GM19328 (cell line): Measurements from ENCODE around the gene SLC30A7.
"Not testable (repeated sequence)": the region's sequence is repeated elsewhere in the genome, so short reads cannot be mapped to it uniquely, and the experiment has no call there.

Experiments used
- ATAC-seq: cut with Tn5 transposase; IDR thresholded peaks from one replicate; pipeline ENCODE4 v1.9.1; 2021; ENCODE audit warnings: mild to moderate bottlenecking, moderate library complexity; ENCODE audit not compliant: unreplicated experiment

The SLC30A7 gene

GRCh38 chr1:100895540-100896480 is at the start of gene SLC30A7:
Gene SLC30A7 (plus strand): TSS chr1:100896090. CDS start chr1:100896263, 173 bp downstream.
- ATAC-seq, result peak; percentile 79

GRCh38 chr1:100847361-100848082 is 48.4 kb upstream of the SLC30A7 start:
- ATAC-seq, result no peak

- ATAC-seq, result no peak
Measured at GRCh38 chr1:100851726-100852125, 44.2 kb upstream of the SLC30A7 start.

- no peak for ATAC-seq
Measured at GRCh38 chr1:100852976-100853375, 42.9 kb upstream of the SLC30A7 start.

GRCh38 chr1:100855116-100855515 is 40.8 kb upstream of the SLC30A7 start:
- ATAC-seq, result not testable (repeated sequence)

- ATAC-seq, result no peak
Measured at GRCh38 chr1:100860397-100860991, 35.4 kb upstream of the SLC30A7 start.

GRCh38 chr1:100861379-100861778 is 34.5 kb upstream of the SLC30A7 start:
- ATAC-seq, result no peak

- ATAC-seq, result no peak
Measured at GRCh38 chr1:100862591-100862990, 33.3 kb upstream of the SLC30A7 start.

- no peak for ATAC-seq
Measured at GRCh38 chr1:100866041-100866900, 29.6 kb upstream of the SLC30A7 start.

GRCh38 chr1:100866901-100867206 is 29.0 kb upstream of the SLC30A7 start:
- ATAC-seq, result no peak

GRCh38 chr1:100868364-100868995 is 27.4 kb upstream of the SLC30A7 start:
- no peak for ATAC-seq

- ATAC-seq, result no peak
Measured at GRCh38 chr1:100869996-100870395, 25.9 kb upstream of the SLC30A7 start.

- ATAC-seq, result no peak
Measured at GRCh38 chr1:100874433-100874832, 21.5 kb upstream of the SLC30A7 start.

GRCh38 chr1:100875228-100875627 is 20.7 kb upstream of the SLC30A7 start:
- no peak for ATAC-seq

- ATAC-seq, result no peak
Measured at GRCh38 chr1:100876291-100876690, 19.6 kb upstream of the SLC30A7 start.

- ATAC-seq, result no peak
Measured at GRCh38 chr1:100879422-100879821, 16.5 kb upstream of the SLC30A7 start.

- ATAC-seq, result no peak
Measured at GRCh38 chr1:100881687-100882086, 14.2 kb upstream of the SLC30A7 start.

GRCh38 chr1:100882698-100883097 is 13.2 kb upstream of the SLC30A7 start:
- ATAC-seq, result no peak

- ATAC-seq, result no peak
Measured at GRCh38 chr1:100883963-100884362, 11.9 kb upstream of the SLC30A7 start.

GRCh38 chr1:100889007-100889406 is 6.9 kb upstream of the SLC30A7 start:
- ATAC-seq, result not testable (repeated sequence)
